ENCODE data around the gene SH3BP4.

GRCh38 chr2:234993541-234993981 is 41.7 kb downstream of the SH3BP4 start:
- TF ChIP-seq CTCF (conservative IDR thresholded peaks at IDR 0.05 in 1 of 2, IDR thresholded peaks at IDR 0.05 in 1 of 2; ENCODE audit: extremely low read depth in 1 of 2, insufficient read depth in 1 of 2, low read depth in 1 of 2, low read length in 2 of 2) (no peak), EZH2 (IDR thresholded peaks at IDR 0.05; ENCODE audit: borderline replicate concordance, low read length) (no peak)

All from mammary epithelial cell (primary cell).